GM12878 (cell line): ENCODE results near the gene MINAR2. TPM values are rescaled to one million over a fixed set of nuclear protein-coding genes. Genes with fewer than 3 reads are reported as not detected.

Source experiments
- ATAC-seq: fragments of 200-7000 bp; cut with Tn5 transposase; 3 replicates; pipeline ENCODE4 v1.9.1; 2020; ENCODE audit warnings: mild to moderate bottlenecking, moderate library complexity
- BruUV-seq: library from RNA; stranded (reverse); fragments of 400-500 nt; replicated peaks from 2 replicates; lab custom pipeline; 2021; lab: Mats Ljungman, UMichigan
- CTCF ChIA-PET: fragments of 300-600 bp; sonication (Branson Sonifier 250); formaldehyde crosslinking; extraction: SDS; loops from one replicate; lab custom pipeline; 2021; ENCODE audit warnings: inconsistent platforms; lab: Yijun Ruan, JAX
- POLR2A ChIA-PET: fragments of 350-600 bp; formaldehyde crosslinking; extraction: SDS; loops from one replicate; lab custom pipeline; 2021; ENCODE audit warnings: inconsistent platforms; lab: Charles Lee
- RAD21 ChIA-PET: fragments of 300-600 bp; sonication (Branson Sonifier 250); formaldehyde crosslinking; loops from one replicate; lab custom pipeline; 2023; ENCODE audit warnings: antibody characterized with exemption; ENCODE audit not compliant: unreplicated experiment; lab: Charles Lee
- SMC1A ChIA-PET: fragments of 300-600 bp; sonication (Branson Sonifier 250); formaldehyde crosslinking; loops from one replicate; lab custom pipeline; 2023; ENCODE audit not compliant: unreplicated experiment, uncharacterized antibody; lab: Charles Lee
- DNase-seq: peaks from one replicate; pipeline ENCODE4 v3.0.0-alpha.2; 2011; ENCODE audit warnings: low read depth, low spot score
- FAIRE-seq: peaks from 3 replicates; lab custom pipeline; 2011; peaks lifted over from hg19 to GRCh38; lab: Jason Lieb, UNC
- H2AFZ ChIP-seq: 2 replicates; pipeline ENCODE4 v1.6.0; 2011; ENCODE audit warnings: low read depth, low read length, control low read depth; ENCODE audit not compliant: control insufficient read depth
- H3K27ac ChIP-seq: 2 replicates; pipeline ENCODE4 v1.5.1; 2011; ENCODE audit warnings: control low read depth; ENCODE audit not compliant: control insufficient read depth, insufficient read depth
- H3K27me3 ChIP-seq, 2 experiments: replicated peaks in 1 of 2; 2 replicates each; pipeline versions ENCODE4 v1.6.0 to v1.6.1; 2011; ENCODE audit warnings: low read length in 1 of 2; ENCODE audit not compliant: control insufficient read depth in 2 of 2, insufficient read depth in 2 of 2
- H3K36me3 ChIP-seq, 2 experiments: 2 replicates each; pipeline ENCODE4 v1.5.1; 2011; ENCODE audit warnings: low read length in 1 of 2; ENCODE audit not compliant: control insufficient read depth in 2 of 2, insufficient read depth in 2 of 2
- H3K4me1 ChIP-seq: 2 replicates; pipeline ENCODE4 v1.6.1; 2011; ENCODE audit warnings: mild to moderate bottlenecking, low read length, moderate library complexity, mixed read lengths; ENCODE audit not compliant: control insufficient read depth, insufficient read depth
- H3K4me2 ChIP-seq: 2 replicates; pipeline ENCODE4 v1.6.0; 2011; ENCODE audit warnings: control low read depth; ENCODE audit not compliant: control insufficient read depth, insufficient read depth
- H3K4me3 ChIP-seq: fragments of 200-600 bp; sonication (generic); 2 replicates; pipeline ENCODE4 v1.5.1; 2016
- H3K79me2 ChIP-seq: 2 replicates; pipeline ENCODE4 v1.6.0; 2011; ENCODE audit warnings: low read length; ENCODE audit not compliant: control insufficient read depth, insufficient read depth
- H3K9ac ChIP-seq: 2 replicates; pipeline ENCODE4 v1.8.0; 2011; ENCODE audit warnings: low read length, control low read depth, mixed read lengths; ENCODE audit not compliant: control insufficient read depth, insufficient read depth
- H3K9me3 ChIP-seq: replicated peaks from 3 replicates; pipeline ENCODE4 v1.5.1; 2011; ENCODE audit warnings: mild to moderate bottlenecking, low read length; ENCODE audit not compliant: control insufficient read depth, insufficient read depth
- H4K20me1 ChIP-seq: 2 replicates; pipeline ENCODE4 v1.6.0; 2011; ENCODE audit not compliant: control insufficient read depth, insufficient read depth
- BHLHE40 ChIP-seq, 2 experiments: fragments of 450-650 bp in 1 of 2; IDR thresholded peaks; 2 replicates each; pipeline ENCODE4 v1.6.1; 2011 to 2017; ENCODE audit warnings: low read depth in 2 of 2, borderline replicate concordance in 1 of 2, improper control_type of control experiment in 1 of 2, low read length in 1 of 2, mild to moderate bottlenecking in 1 of 2
- EP300 ChIP-seq, 2 experiments: fragments of 150-350 bp in 1 of 2; IDR thresholded peaks; 2 replicates each; pipeline ENCODE4 v1.6.1; 2011 to 2012; ENCODE audit warnings: low read depth in 2 of 2, low read length in 2 of 2, borderline replicate concordance in 1 of 2, improper control_type of control experiment in 1 of 2, inconsistent platforms in 1 of 2; ENCODE audit not compliant: control insufficient read depth in 1 of 2
- ETV6 ChIP-seq, 2 experiments: fragments of 450-650 bp in 1 of 2; IDR thresholded peaks in 1 of 2; conservative IDR thresholded peaks in 1 of 2; 2 replicates each; pipeline ENCODE4 v1.6.1; 2014; ENCODE audit warnings: antibody characterized with exemption in 1 of 2, borderline replicate concordance in 1 of 2, low read depth in 1 of 2, mild to moderate bottlenecking in 1 of 2, moderate library complexity in 1 of 2
- HDAC2 ChIP-seq: fragments of 200-600 bp; sonication (generic); IDR thresholded peaks from 2 replicates; pipeline ENCODE4 v1.6.1; 2017
- KAT2A ChIP-seq: conservative IDR thresholded peaks from 2 replicates; pipeline ENCODE4 v1.6.1; 2011; ENCODE audit warnings: low read depth, low read length; ENCODE audit not compliant: control insufficient read depth
- MEF2A ChIP-seq: IDR thresholded peaks from 2 replicates; pipeline ENCODE4 v1.6.1; 2011; ENCODE audit warnings: low read depth, mild to moderate bottlenecking, low read length, moderate library complexity; ENCODE audit not compliant: insufficient read depth
- MTA2 ChIP-seq: fragments of 450-650 bp; IDR thresholded peaks from 2 replicates; pipeline ENCODE4 v1.6.1; 2016; ENCODE audit warnings: low read depth, mild to moderate bottlenecking, moderate library complexity
- MYC ChIP-seq: IDR thresholded peaks from 2 replicates; pipeline ENCODE4 v1.6.1; 2011; ENCODE audit warnings: mild to moderate bottlenecking, low read length, moderate library complexity, inconsistent platforms; ENCODE audit not compliant: insufficient read depth, insufficient replicate concordance, insufficient read length, severe bottlenecking
- PKNOX1 ChIP-seq: fragments of 450-650 bp; IDR thresholded peaks from 2 replicates; pipeline ENCODE4 v1.6.1; 2016; ENCODE audit warnings: mild to moderate bottlenecking
- SMC3 ChIP-seq: IDR thresholded peaks from 2 replicates; pipeline ENCODE4 v1.6.1; 2011; ENCODE audit warnings: low read length, improper control_type of control experiment, borderline replicate concordance
- STAT3 ChIP-seq: IDR thresholded peaks from 2 replicates; pipeline ENCODE4 v1.6.1; 2011; ENCODE audit warnings: low read depth, low read length, improper control_type of control experiment
- ZBTB4 ChIP-seq: fragments of 450-650 bp; formaldehyde crosslinking; IDR thresholded peaks from 2 replicates; pipeline ENCODE4 v1.4.0; 2022; ENCODE audit warnings: mild to moderate bottlenecking, moderate library complexity
- ZNF622 ChIP-seq: fragments of 450-650 bp; IDR thresholded peaks from 2 replicates; pipeline ENCODE4 v1.6.1; 2017; ENCODE audit warnings: mild to moderate bottlenecking, inconsistent platforms
- WGBS: methylation state at CpG from one replicate; pipeline ENCODE4 v1.1.6; 2016; ENCODE audit warnings: low lambda C conversion rate; ENCODE audit not compliant: insufficient replicate concordance, insufficient coverage; ENCODE audit errors: missing lambda C conversion rate; 5-methylcytosine and 5-hydroxymethylcytosine counted together
- in situ Hi-C: fragments of 300-500 bp; cut with MboI; formaldehyde crosslinking; loops from 9 replicates; pipeline ENCODE4 v1.14.3; 2018; ENCODE audit warnings: mixed read lengths
- intact Hi-C: fragments of 100-400 bp; cut with micrococcal nuclease; formaldehyde crosslinking; loops from one replicate; pipeline ENCODE4 v1.14.2; 2022; ENCODE audit not compliant: unreplicated experiment
- polyA plus RNA-seq, 11 experiments: library from polyadenylated mRNA; depleted of rRNA in 4 of 11; unstranded in 6 of 11; stranded (reverse) in 5 of 11; fragments of >200 nt; fragmentation: Nextera tagmentation in 4 of 11; fragmentation: Illumina TruSeq in 1 of 11; extraction: Ambion mirVana in 4 of 11; extraction: Trizol in 1 of 11; gene quantifications; 1 replicate in 1 of 11; 2 replicates in 10 of 11; pipeline versions ENCODE4 v1.2.1 to v1.2.3, GENCODE V29; 2011 to 2016; ENCODE audit warnings: inconsistent platforms in 2 of 11, missing spikeins in 2 of 11, low read depth in 1 of 11
- total RNA-seq, 4 experiments: library from RNA; depleted of rRNA in 3 of 4; stranded (reverse); fragments of >200 nt in 3 of 4; fragmentation: Illumina TruSeq in 1 of 4; extraction: Trizol in 1 of 4; gene quantifications; 2 replicates each; pipeline versions ENCODE4 v1.2.1 to v1.2.3, GENCODE V29; 2013 to 2021

Gene MINAR2
- total and polyA plus RNA-seq, 10 of the 15 experiments (the other 5 are each of a cell fraction or from before 2014, with no cell fraction given): 0.03 to 0.07 TPM; not detected in 8

GRCh38 chr5:129748913-129749880, 1.3 kb downstream of the MINAR2 start (continued):
- TF ChIP-seq ZBTB4 (CRISPR knock-in tag) (no peak), STAT3 (no peak)

GRCh38 chr5:129760636-129761325, 12.9 kb downstream of the MINAR2 start:
- CTCF ChIA-PET: interaction anchor here (4.5 kb wide), 1 partner anchor 10 kb away, joined by 28 read pairs; no protein-coding TSS in a partner anchor
- TF ChIP-seq MEF2A (no peak), KAT2A (no peak), EP300 (IDR thresholded peaks at IDR 0.05; ENCODE audit: borderline replicate concordance in 1 of 2, control insufficient read depth in 1 of 2, low read depth in 2 of 2, low read length in 2 of 2) (no peak), HDAC2 (no peak), BHLHE40 (IDR thresholded peaks at IDR 0.05; ENCODE audit: borderline replicate concordance in 1 of 2, low read depth in 2 of 2, low read length in 1 of 2) (no peak), PKNOX1 (no peak), ETV6 (conservative IDR thresholded peaks at IDR 0.05 in 1 of 2, IDR thresholded peaks at IDR 0.05 in 1 of 2; ENCODE audit: borderline replicate concordance in 1 of 2, low read depth in 1 of 2) (no peak), MYC (no peak), MTA2 (no peak), ZNF622 (no peak), SMC3 (no peak)

More at GRCh38 chr5:129760636-129761325, 12.9 kb downstream of the MINAR2 start:
- ATAC-seq (no peak), DNase-seq (no peak), FAIRE-seq (no peak)
- Histone ChIP-seq H2AFZ (no peak overlapping the region), H3K79me2 (no peaks in the 10 kb centered on the region), H3K27ac (no peak overlapping the region), H3K4me3 (no peak overlapping the region), H3K9me3 (no peaks in the 10 kb centered on the region), H4K20me1 (no peaks in the 10 kb centered on the region), H3K4me1 (no peaks in the 10 kb centered on the region), H3K9ac (no peak overlapping the region), H3K4me2 (no peak overlapping the region), H3K36me3 (no peaks in the 10 kb centered on the region), H3K27me3 (no peaks in the 10 kb centered on the region)
- intact Hi-C loops: no loop called here
- BruUV-seq: no TSS peak
- POLR2A ChIA-PET: no interaction called here
- RAD21 ChIA-PET: no interaction called here
- in situ Hi-C loops: loop anchor here (25.0 kb wide), 1 partner anchor 1548 kb away; no protein-coding TSS in a partner anchor
- 43% methylated on average over 1 of the region's 1 CpG for WGBS
- SMC1A ChIA-PET: no interaction called here
